ENCODE measurements around the gene CCDC121. TPM values are rescaled to one million over a fixed set of nuclear protein-coding genes. Genes with fewer than 3 reads are reported as not detected.

Gene CCDC121
- total and polyA plus RNA-seq, 9 of the 15 experiments (the other 6 are each of a cell fraction or from before 2014, with no cell fraction given) = 2.2 to 4.7 (median 4.1) TPM

DNA sequence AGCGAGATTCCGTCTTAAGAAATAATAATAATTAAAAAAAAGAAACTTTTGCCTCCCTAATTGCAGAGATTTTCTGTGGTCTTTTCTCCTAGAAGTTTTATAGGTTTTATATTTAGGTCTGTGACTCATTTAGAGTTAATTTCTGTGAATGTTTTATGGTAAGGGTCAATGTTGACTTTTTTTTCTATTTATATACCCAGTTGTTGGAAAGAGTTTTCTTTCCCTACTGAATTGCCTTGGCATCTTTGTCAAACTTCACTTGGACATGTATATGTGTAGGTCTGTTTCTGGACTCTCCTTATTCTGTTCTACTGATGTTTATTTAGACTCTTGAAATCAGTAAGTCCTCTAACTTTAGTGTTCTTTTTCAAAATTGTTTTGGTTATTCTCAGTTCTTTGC lies 40.5 kb downstream of the CCDC121 start:
- 89% methylated on average over 2 of the region's 2 CpGs for WGBS (ENCODE audit: insufficient coverage, low coverage, missing lambda C conversion rate)
- ChIA-PET POLR2A (no interaction called here), CTCF (ENCODE audit: low intra/inter-chr PET ratio) (no interaction called here)
- H3K36me3 ChIP-seq (ENCODE audit: control insufficient read depth, insufficient read depth, low read length) = peaks cover 7% of the 10 kb centered on the region; the same call in 2 of the 3 replicates
- H3K4me2 ChIP-seq (ENCODE audit: insufficient read depth, low read length) = no peak overlapping the region
- no peaks in the 10 kb centered on the region for H3K27me3 ChIP-seq (ENCODE audit: control insufficient read depth in 2 of 2, insufficient read depth in 2 of 2, low read length in 2 of 2)
- BruUV-seq (replicated peaks) = no TSS peak
- no peak overlapping the region for H3K9ac ChIP-seq (ENCODE audit: insufficient read depth in 1 of 2, low read depth in 2 of 2, low read length in 2 of 2)
- TF ChIP-seq SREBF2 (CRISPR knock-in tag; IDR thresholded peaks at IDR 0.05) = no peak
- TF ChIP-seq, protein P1, sequence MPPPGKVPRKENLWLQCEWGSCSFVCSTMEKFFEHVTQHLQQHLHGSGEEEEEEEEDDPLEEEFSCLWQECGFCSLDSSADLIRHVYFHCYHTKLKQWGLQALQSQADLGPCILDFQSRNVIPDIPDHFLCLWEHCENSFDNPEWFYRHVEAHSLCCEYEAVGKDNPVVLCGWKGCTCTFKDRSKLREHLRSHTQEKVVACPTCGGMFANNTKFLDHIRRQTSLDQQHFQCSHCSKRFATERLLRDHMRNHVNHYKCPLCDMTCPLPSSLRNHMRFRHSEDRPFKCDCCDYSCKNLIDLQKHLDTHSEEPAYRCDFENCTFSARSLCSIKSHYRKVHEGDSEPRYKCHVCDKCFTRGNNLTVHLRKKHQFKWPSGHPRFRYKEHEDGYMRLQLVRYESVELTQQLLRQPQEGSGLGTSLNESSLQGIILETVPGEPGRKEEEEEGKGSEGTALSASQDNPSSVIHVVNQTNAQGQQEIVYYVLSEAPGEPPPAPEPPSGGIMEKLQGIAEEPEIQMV (tag; conservative IDR thresholded peaks at IDR 0.05; ENCODE audit: low read depth) = peak; percentile 74
- H3K4me1 ChIP-seq (replicated peaks in 1 of 2; ENCODE audit: control insufficient read depth in 2 of 2, insufficient read depth in 2 of 2, low read length in 2 of 2) = peaks cover 4 to 21% of the 10 kb centered on the region in 2 experiments
- H3K27ac ChIP-seq (ENCODE audit: extremely low read depth, low read depth, low read length) = no peak overlapping the region
- H3K79me2 ChIP-seq (ENCODE audit: control insufficient read depth, insufficient read depth, low read length) = peaks cover 100% of the 10 kb centered on the region
- in situ Hi-C loops (cut with MboI) = no loop called here
- H3K4me3 ChIP-seq = no peak overlapping the region
- intact Hi-C loops (cut with micrococcal nuclease) = no loop called here
- H4K20me1 ChIP-seq (replicated peaks; ENCODE audit: control insufficient read depth, insufficient read depth, low read length) = peaks cover 10% of the 10 kb centered on the region; the same call in 1 of the 2 replicates
- 0 out of 2 replicates have a peak, but pooled peaks cover under 1% of the 10 kb centered on the region for H3K9me3 ChIP-seq (replicated peaks; ENCODE audit: control insufficient read depth, insufficient read depth, low read depth, low read length)
- ATAC-seq (no peak), DNase-seq (ENCODE audit: extremely low read depth in 1 of 4, low spot score in 3 of 4) (no peak), FAIRE-seq (no peak)
- no peak overlapping the region for H2AFZ ChIP-seq (ENCODE audit: low read depth, low read length)
- H3K9me1 ChIP-seq (ENCODE audit: control insufficient read depth, insufficient read depth, low read length) = no peaks in the 10 kb centered on the region

DNA sequence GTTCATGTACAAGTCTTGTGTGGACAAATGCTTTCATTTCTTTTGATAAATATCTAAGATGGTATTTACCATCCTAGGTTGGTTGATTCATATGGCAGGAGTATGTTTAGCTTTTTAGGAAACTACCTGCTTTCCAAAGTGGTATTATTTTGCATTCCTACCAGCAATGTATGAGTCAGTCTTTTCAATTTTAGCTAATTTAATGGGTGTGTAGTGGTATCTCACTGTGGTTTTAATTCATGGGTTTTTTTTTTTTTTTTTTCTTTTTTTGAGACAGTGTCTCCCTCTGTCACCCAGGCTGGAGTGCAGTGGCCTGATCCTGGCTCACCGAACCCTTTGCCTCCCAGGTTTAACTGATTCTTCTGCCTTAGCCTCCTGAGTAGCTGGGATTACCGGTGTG lies 41.8 kb downstream of the CCDC121 start:
- Histone ChIP-seq H3K4me2 (ENCODE audit: insufficient read depth, low read length) (no peak overlapping the region), H3K9ac (ENCODE audit: insufficient read depth in 1 of 2, low read depth in 2 of 2, low read length in 2 of 2) (no peak overlapping the region), H4K20me1 (replicated peaks; ENCODE audit: control insufficient read depth, insufficient read depth, low read length) (peaks cover 10% of the 10 kb centered on the region; the same call in 1 of the 2 replicates), H3K9me1 (ENCODE audit: control insufficient read depth, insufficient read depth, low read length) (no peaks in the 10 kb centered on the region), H3K4me3 (no peak overlapping the region), H3K36me3 (ENCODE audit: control insufficient read depth, insufficient read depth, low read length) (peaks cover 3% of the 10 kb centered on the region; the same call in 1 of the 3 replicates), H3K79me2 (ENCODE audit: control insufficient read depth, insufficient read depth, low read length) (peaks cover 92% of the 10 kb centered on the region), H3K27me3 (ENCODE audit: control insufficient read depth in 2 of 2, insufficient read depth in 2 of 2, low read length in 2 of 2) (no peaks in the 10 kb centered on the region), H3K4me1 (replicated peaks in 1 of 2; ENCODE audit: control insufficient read depth in 2 of 2, insufficient read depth in 2 of 2, low read length in 2 of 2) (peaks cover 12 to 27% of the 10 kb centered on the region in 2 experiments), H2AFZ (ENCODE audit: low read depth, low read length) (no peak overlapping the region), H3K27ac (ENCODE audit: extremely low read depth, low read depth, low read length) (no peak overlapping the region), H3K9me3 (replicated peaks; ENCODE audit: control insufficient read depth, insufficient read depth, low read depth, low read length) (no peaks in the 10 kb centered on the region)
- ChIA-PET POLR2A (interaction anchor here (2.8 kb wide), 1 partner anchor 12 kb away, joined by 8 read pairs; no protein-coding TSS in a partner anchor), CTCF (ENCODE audit: low intra/inter-chr PET ratio) (no interaction called here)
- ATAC-seq (no peak), FAIRE-seq (no peak), DNase-seq (ENCODE audit: extremely low read depth in 1 of 4, low spot score in 3 of 4) (no peak)
- TF ChIP-seq, protein P2, sequence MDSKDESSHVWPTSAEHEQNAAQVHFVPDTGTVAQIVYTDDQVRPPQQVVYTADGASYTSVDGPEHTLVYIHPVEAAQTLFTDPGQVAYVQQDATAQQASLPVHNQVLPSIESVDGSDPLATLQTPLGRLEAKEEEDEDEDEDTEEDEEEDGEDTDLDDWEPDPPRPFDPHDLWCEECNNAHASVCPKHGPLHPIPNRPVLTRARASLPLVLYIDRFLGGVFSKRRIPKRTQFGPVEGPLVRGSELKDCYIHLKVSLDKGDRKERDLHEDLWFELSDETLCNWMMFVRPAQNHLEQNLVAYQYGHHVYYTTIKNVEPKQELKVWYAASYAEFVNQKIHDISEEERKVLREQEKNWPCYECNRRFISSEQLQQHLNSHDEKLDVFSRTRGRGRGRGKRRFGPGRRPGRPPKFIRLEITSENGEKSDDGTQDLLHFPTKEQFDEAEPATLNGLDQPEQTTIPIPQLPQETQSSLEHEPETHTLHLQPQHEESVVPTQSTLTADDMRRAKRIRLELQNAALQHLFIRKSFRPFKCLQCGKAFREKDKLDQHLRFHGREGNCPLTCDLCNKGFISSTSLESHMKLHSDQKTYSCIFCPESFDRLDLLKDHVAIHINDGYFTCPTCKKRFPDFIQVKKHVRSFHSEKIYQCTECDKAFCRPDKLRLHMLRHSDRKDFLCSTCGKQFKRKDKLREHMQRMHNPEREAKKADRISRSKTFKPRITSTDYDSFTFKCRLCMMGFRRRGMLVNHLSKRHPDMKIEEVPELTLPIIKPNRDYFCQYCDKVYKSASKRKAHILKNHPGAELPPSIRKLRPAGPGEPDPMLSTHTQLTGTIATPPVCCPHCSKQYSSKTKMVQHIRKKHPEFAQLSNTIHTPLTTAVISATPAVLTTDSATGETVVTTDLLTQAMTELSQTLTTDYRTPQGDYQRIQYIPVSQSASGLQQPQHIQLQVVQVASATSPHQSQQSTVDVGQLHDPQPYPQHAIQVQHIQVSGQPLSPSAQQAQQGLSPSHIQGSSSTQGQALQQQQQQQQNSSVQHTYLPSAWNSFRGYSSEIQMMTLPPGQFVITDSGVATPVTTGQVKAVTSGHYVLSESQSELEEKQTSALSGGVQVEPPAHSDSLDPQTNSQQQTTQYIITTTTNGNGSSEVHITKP (IDR thresholded peaks at IDR 0.05; ENCODE audit: partially characterized antibody) = peak; percentile 26
- TF ChIP-seq ATF7 (IDR thresholded peaks at IDR 0.05) = no peak
- in situ Hi-C loops (cut with MboI) (no loop called here), intact Hi-C loops (cut with micrococcal nuclease) (no loop called here)
- WGBS (ENCODE audit: insufficient coverage, low coverage, missing lambda C conversion rate) = 61% methylated on average over 2 of the region's 2 CpGs
- no TSS peak for BruUV-seq (replicated peaks)

Data from K562 (cell line).